Measurements from ENCODE around the gene CRYGN. TPM values are rescaled to one million over a fixed set of nuclear protein-coding genes. Genes with fewer than 3 reads are reported as not detected.

CRYGN gene
- total and polyA plus RNA-seq, 9 of the 15 experiments (the other 6 are each of a cell fraction or from before 2014, with no cell fraction given): not detected

- Histone ChIP-seq H3K9me3 (replicated peaks; ENCODE audit: control insufficient read depth, insufficient read depth, low read depth, low read length) (no peaks in the 10 kb centered on the region), H4K20me1 (replicated peaks; ENCODE audit: control insufficient read depth, insufficient read depth, low read length) (peaks cover 8% of the 10 kb centered on the region; the same call in 1 of the 2 replicates), H3K36me3 (ENCODE audit: control insufficient read depth, insufficient read depth, low read length) (no peaks in the 10 kb centered on the region), H3K27me3 (ENCODE audit: control insufficient read depth in 2 of 2, insufficient read depth in 2 of 2, low read length in 2 of 2) (peaks cover 11 to 86% of the 10 kb centered on the region in 2 experiments), H3K4me2 (ENCODE audit: insufficient read depth, low read length) (no peak overlapping the region), H2AFZ (ENCODE audit: low read depth, low read length) (no peak overlapping the region), H3K9ac (ENCODE audit: insufficient read depth in 1 of 2, low read depth in 2 of 2, low read length in 2 of 2) (no peak overlapping the region), H3K27ac (ENCODE audit: extremely low read depth, low read depth, low read length) (no peak overlapping the region), H3K9me1 (ENCODE audit: control insufficient read depth, insufficient read depth, low read length) (no peaks in the 10 kb centered on the region), H3K4me1 (replicated peaks in 1 of 2; ENCODE audit: control insufficient read depth in 2 of 2, insufficient read depth in 2 of 2, low read length in 2 of 2) (peaks cover 0 to 29% of the 10 kb centered on the region in 2 experiments; a peak in 3 of 5 replicates), H3K4me3 (no peak overlapping the region), H3K79me2 (ENCODE audit: control insufficient read depth, insufficient read depth, low read length) (no peaks in the 10 kb centered on the region)
- CTCF ChIA-PET (ENCODE audit: low intra/inter-chr PET ratio): no interaction called here
- DNase-seq (ENCODE audit: extremely low read depth in 1 of 4, low spot score in 3 of 4) (no peak), FAIRE-seq (no peak), ATAC-seq (no peak)
- POLR2A ChIA-PET: no interaction called here
- no TSS peak for BruUV-seq (replicated peaks)
- TF ChIP-seq ZBTB7A (IDR thresholded peaks at IDR 0.05; ENCODE audit: borderline replicate concordance, control insufficient read depth, low read depth, low read length): 0 out of 2 replicates have a peak, but pooled peaks have one; percentile 5
- TF ChIP-seq, protein P1, sequence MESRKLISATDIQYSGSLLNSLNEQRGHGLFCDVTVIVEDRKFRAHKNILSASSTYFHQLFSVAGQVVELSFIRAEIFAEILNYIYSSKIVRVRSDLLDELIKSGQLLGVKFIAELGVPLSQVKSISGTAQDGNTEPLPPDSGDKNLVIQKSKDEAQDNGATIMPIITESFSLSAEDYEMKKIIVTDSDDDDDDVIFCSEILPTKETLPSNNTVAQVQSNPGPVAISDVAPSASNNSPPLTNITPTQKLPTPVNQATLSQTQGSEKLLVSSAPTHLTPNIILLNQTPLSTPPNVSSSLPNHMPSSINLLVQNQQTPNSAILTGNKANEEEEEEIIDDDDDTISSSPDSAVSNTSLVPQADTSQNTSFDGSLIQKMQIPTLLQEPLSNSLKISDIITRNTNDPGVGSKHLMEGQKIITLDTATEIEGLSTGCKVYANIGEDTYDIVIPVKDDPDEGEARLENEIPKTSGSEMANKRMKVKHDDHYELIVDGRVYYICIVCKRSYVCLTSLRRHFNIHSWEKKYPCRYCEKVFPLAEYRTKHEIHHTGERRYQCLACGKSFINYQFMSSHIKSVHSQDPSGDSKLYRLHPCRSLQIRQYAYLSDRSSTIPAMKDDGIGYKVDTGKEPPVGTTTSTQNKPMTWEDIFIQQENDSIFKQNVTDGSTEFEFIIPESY (CRISPR knock-in tag; IDR thresholded peaks at IDR 0.05): no peak
- intact Hi-C loops (cut with micrococcal nuclease) (no loop called here), in situ Hi-C loops (cut with MboI) (no loop called here)
- WGBS (ENCODE audit: insufficient coverage, low coverage, missing lambda C conversion rate): 34% methylated on average over 13 of the region's 13 CpGs
Observed at GRCh38 chr7:151431281-151431767, 8.6 kb downstream of the CRYGN start.
